ENCODE data around the gene CCM2. TPM values are rescaled to one million over a fixed set of nuclear protein-coding genes. Genes with fewer than 3 reads are reported as not detected.

The CCM2 gene
- total and polyA plus RNA-seq, 2 of the 8 experiments (the other 6 are each of a cell fraction or from before 2014, with no cell fraction given): 31.6 to 41.2 TPM

DNA sequence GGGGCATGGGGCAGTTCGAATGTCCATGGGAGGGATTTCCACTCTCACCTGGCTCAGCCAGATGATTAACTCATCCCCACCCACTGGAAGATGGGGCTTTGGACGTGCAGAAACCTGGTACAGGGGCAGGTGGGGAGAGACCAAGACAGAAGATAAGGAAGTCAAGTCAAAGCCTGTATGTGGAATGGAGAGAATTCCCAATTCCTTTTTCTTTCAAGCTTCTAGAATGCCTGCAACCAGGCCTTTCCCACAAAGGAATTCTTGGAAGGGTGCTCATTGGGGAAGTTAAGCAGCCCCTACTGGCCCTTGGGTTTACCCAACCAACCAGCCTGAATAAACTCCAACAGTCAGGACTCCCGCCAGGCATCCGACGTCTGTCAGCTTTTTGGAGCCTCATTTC is 39.1 kb downstream of the CCM2 start:
- Histone ChIP-seq H4K8ac (ENCODE audit: extremely low read depth, insufficient read depth, low read length) (no peak overlapping the region), H3K56ac (replicated peaks; ENCODE audit: insufficient read length, low read depth, low read length) (no peak overlapping the region), H3K27ac (ENCODE audit: low read depth, low read length) (no peak overlapping the region), H4K5ac (ENCODE audit: insufficient read length, low read depth, low read length) (no peak overlapping the region), H2AFZ (ENCODE audit: low read length) (no peak overlapping the region), H3K23me2 (ENCODE audit: low read depth, low read length) (no peaks in the 10 kb centered on the region), H3K36me3 (ENCODE audit: control insufficient read depth in 2 of 4, insufficient read depth in 4 of 4, low read length in 3 of 4) (peaks cover 3 to 7% (median 4%) of the 10 kb centered on the region in 4 experiments; a peak in 4 of 8 replicates), H4K91ac (replicated peaks; ENCODE audit: insufficient read length, low read length) (no peak overlapping the region), H3K4me1 (replicated peaks in 1 of 4; ENCODE audit: control insufficient read depth in 3 of 4, insufficient read depth in 4 of 4, low read length in 3 of 4) (peaks cover 0 to 5% (median 0%) of the 10 kb centered on the region in 4 experiments; a peak in 1 of 7 replicates), H3K4me2 (ENCODE audit: insufficient read depth in 1 of 2, low read depth in 2 of 2, low read length in 2 of 2) (no peak overlapping the region), H3K18ac (ENCODE audit: extremely low read depth, low read length) (no peak overlapping the region), H3K27me3 (replicated peaks in 1 of 4; ENCODE audit: control insufficient read depth in 3 of 4, extremely low read depth in 1 of 4, insufficient read depth in 3 of 4, low read length in 3 of 4) (no peaks in the 10 kb centered on the region), H3K9ac (replicated peaks in 1 of 4; ENCODE audit: extremely low read depth in 1 of 4, low read depth in 3 of 4, low read length in 3 of 4) (no peak overlapping the region), H3K9me3 (ENCODE audit: insufficient read depth in 2 of 2, low read depth in 1 of 2, low read length in 1 of 2) (no peaks in the 10 kb centered on the region), H4K20me1 (replicated peaks in 1 of 2; ENCODE audit: control insufficient read depth in 1 of 2, insufficient read depth in 2 of 2, low read length in 2 of 2) (peaks cover 3 to 4% of the 10 kb centered on the region in 2 experiments), H3K14ac (ENCODE audit: insufficient read length) (no peak overlapping the region), H3K23ac (ENCODE audit: insufficient read length) (no peak overlapping the region), H2BK20ac (ENCODE audit: low read length) (no peak overlapping the region), H3K79me1 (ENCODE audit: low read depth, low read length) (no peaks in the 10 kb centered on the region; the same call in none of the 2 replicates), H3K4ac (replicated peaks; ENCODE audit: insufficient read length, low read depth, low read length) (no peak overlapping the region), H2BK120ac (replicated peaks; ENCODE audit: low read depth, low read length) (no peak overlapping the region), H2BK15ac (ENCODE audit: low read length) (no peak overlapping the region), H3K4me3 (ENCODE audit: extremely low read depth in 1 of 4, insufficient read depth in 2 of 4, low read depth in 3 of 4, low read length in 4 of 4) (no peak overlapping the region), H2BK5ac (ENCODE audit: low read depth, low read length) (no peak overlapping the region), H3K79me2 (ENCODE audit: control insufficient read depth in 1 of 2, insufficient read depth in 2 of 2, low read length in 2 of 2) (peaks cover 0 to 21% of the 10 kb centered on the region in 2 experiments; a peak in 2 of 4 replicates), H2AK5ac (ENCODE audit: low read depth, low read length) (no peak overlapping the region), H2BK12ac (ENCODE audit: low read depth, low read length) (no peak overlapping the region)
- no peak for TF ChIP-seq CHD2 (IDR thresholded peaks at IDR 0.05; ENCODE audit: low read length)
- TF ChIP-seq EGR1 (IDR thresholded peaks at IDR 0.05; ENCODE audit: borderline replicate concordance, low read depth, low read length): no peak
- no peak for TF ChIP-seq JUN (IDR thresholded peaks at IDR 0.05; ENCODE audit: low read depth, low read length)
- ChIA-PET POLR2A (ENCODE audit: partially characterized antibody) (interaction anchor here (0.9 kb wide), 1 partner anchor 53 kb away, joined by 3 read pairs; no protein-coding TSS in a partner anchor), CTCF (ENCODE audit: partially characterized antibody) (interaction anchor here (0.9 to 1.1 kb wide), 3 partner anchors 10 to 58 kb away, joined by 3 to 5 read pairs (median 3); no protein-coding TSS in a partner anchor)
- FAIRE-seq: no peak
- DNase-seq (ENCODE audit: low read depth in 1 of 2, low spot score in 2 of 2): no peak
- 87% methylated on average over 5 of the region's 5 CpGs; no CpG with 5 or more reads in 1 of the 2 experiments for WGBS, 2 experiments (ENCODE audit: extremely low coverage in 1 of 2, insufficient coverage in 1 of 2, insufficient read length in 1 of 2, insufficient replicate concordance in 2 of 2, low coverage in 1 of 2, low lambda C conversion rate in 2 of 2, missing lambda C conversion rate in 1 of 2)

All from H1 (cell line).